ENCODE results near the gene SMYD3.
A peak's percentile ranks its signal among the peaks of the same experiment; 100 is the strongest.
"Not testable (repeated sequence)": the region's sequence is repeated elsewhere in the genome, so short reads cannot be mapped to it uniquely, and the experiment has no call there.

The SMYD3 gene

GRCh38 chr1:245751726-245752470 lies 755.2 kb downstream of the SMYD3 start:
- in situ Hi-C loops (cut with MboI; ENCODE audit: low pct_unique_long_range_greater_than_20kb, low sequenced_read_pairs), result no loop called here
- no peak for DNase-seq

DNA sequence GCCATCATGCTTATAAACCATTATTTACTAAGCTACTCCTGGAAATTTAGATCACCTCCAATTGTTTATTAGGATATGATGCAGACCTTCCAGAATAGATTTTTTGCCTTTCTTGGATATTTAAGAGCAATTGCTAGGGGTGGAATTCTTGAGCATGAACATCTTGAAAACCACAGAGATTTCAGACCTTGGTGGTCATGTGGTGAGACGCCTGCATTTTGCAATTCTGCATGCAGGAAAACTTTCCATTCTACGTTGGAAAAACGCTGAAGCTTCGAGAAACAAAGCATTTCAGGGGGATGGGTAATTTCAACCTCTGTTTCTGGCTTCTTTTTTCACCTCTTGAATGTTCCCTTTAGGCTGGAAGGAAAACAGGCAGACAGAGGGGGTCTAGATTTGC lies 756.0 kb downstream of the SMYD3 start:
- in situ Hi-C loops (cut with MboI; ENCODE audit: low pct_unique_long_range_greater_than_20kb, low sequenced_read_pairs), result no loop called here
- no peak for DNase-seq

DNA sequence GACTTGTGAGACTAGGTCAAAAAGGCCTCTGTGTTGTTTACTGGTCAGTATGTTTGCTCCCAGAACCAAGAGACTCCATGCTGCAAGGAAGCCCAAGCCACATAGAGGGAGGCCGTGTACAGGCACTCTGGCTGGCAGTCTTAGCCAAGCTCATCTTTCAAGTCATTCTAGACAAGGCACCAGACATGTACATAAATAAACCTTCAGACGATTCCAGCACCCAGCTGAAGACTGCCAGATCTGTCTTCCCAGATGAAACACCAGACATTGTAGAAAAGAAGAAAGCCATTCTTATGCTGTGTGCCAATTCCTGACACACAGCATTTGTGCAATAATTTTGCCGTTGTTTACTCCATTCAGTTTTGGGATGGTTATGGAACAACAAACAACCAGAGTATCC lies 756.8 kb downstream of the SMYD3 start:
- no peak for DNase-seq
- in situ Hi-C loops (cut with MboI; ENCODE audit: low pct_unique_long_range_greater_than_20kb, low sequenced_read_pairs), result no loop called here

- in situ Hi-C loops (cut with MboI; ENCODE audit: low pct_unique_long_range_greater_than_20kb, low sequenced_read_pairs), result no loop called here
Measured at GRCh38 chr1:245749053-245749452, 758.0 kb downstream of the SMYD3 start.

DNA sequence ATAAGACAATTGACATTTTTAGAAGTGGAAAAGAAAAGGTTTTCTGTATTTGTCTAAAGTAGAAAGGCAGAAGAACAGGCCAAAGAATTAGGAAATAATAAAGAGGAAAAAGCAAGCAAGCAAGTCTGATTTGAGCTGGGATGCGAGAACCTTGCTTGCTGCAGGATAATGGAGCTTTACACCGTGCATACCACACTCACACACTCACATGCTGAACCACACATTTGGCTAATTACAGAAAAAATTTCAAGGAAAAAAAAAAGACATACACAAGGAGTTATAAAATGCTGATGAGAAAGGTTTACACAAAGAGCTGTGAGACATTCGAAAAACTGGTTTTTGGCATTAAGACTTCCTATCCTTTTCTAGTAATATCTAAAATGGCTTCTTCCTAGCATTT lies 758.4 kb downstream of the SMYD3 start:
- in situ Hi-C loops (cut with MboI; ENCODE audit: low pct_unique_long_range_greater_than_20kb, low sequenced_read_pairs), result no loop called here
- DNase-seq, result no peak

More at GRCh38 chr1:245749053-245749452, 758.0 kb downstream of the SMYD3 start:
- DNase-seq, result no peak

GRCh38 chr1:245748240-245748639 lies 758.8 kb downstream of the SMYD3 start:
- no peak for DNase-seq
- in situ Hi-C loops (cut with MboI; ENCODE audit: low pct_unique_long_range_greater_than_20kb, low sequenced_read_pairs), result no loop called here

GRCh38 chr1:245742896-245743295 lies 764.2 kb downstream of the SMYD3 start:
- in situ Hi-C loops (cut with MboI; ENCODE audit: low pct_unique_long_range_greater_than_20kb, low sequenced_read_pairs), result no loop called here
- no peak for DNase-seq

DNA sequence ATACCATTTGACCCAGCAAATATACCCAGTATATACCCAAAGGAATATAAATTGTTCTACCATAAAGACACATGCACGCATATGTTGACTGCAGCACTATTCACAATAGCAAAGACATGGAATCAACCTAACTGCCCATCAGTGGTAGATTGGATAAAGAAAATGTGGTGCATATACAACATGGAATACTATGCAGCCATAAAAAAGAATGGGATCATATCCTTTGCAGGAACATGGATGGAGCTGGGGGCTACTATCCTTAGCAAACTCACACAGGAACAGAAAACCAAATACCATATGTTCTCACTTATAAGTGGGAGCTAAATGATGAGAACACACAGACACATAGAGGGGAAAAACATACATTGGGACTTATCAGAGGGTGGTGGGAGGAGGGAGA lies 766.7 kb downstream of the SMYD3 start:
- DNase-seq; in situ Hi-C loops (cut with MboI; ENCODE audit: low pct_unique_long_range_greater_than_20kb, low sequenced_read_pairs): not testable (repeated sequence)

GRCh38 chr1:245730801-245731200 lies 776.3 kb downstream of the SMYD3 start:
- in situ Hi-C loops (cut with MboI; ENCODE audit: low pct_unique_long_range_greater_than_20kb, low sequenced_read_pairs), result no loop called here
- no peak for DNase-seq

- DNase-seq, result not testable (repeated sequence)
Measured at GRCh38 chr1:245728035-245728434, 779.0 kb downstream of the SMYD3 start.

GRCh38 chr1:245721488-245721887 lies 785.6 kb downstream of the SMYD3 start:
- in situ Hi-C loops (cut with MboI; ENCODE audit: low pct_unique_long_range_greater_than_20kb, low sequenced_read_pairs), result no loop called here
- no peak for DNase-seq

More at GRCh38 chr1:245728035-245728434, 779.0 kb downstream of the SMYD3 start:
- in situ Hi-C loops (cut with MboI; ENCODE audit: low pct_unique_long_range_greater_than_20kb, low sequenced_read_pairs), result not testable (repeated sequence)

DNA sequence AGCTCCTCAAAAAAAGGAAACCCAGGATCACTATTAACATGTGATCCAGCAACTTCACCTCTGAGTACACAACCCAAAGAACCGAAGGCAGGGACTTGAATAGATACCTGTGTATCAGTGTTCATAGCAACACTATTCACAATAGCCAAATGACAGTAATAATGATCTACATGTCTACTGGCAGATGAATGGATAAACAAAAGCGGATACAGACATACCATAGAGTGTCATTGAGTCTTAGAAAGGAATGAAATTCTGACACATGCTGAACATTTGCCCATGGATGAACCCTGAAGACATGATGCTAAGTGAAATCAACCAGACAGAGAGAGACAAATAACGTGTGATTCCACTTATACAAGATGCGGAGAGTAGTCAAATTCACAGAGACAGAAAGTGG lies 788.1 kb downstream of the SMYD3 start:
- no peak for DNase-seq
- in situ Hi-C loops (cut with MboI; ENCODE audit: low pct_unique_long_range_greater_than_20kb, low sequenced_read_pairs), result no loop called here

DNA sequence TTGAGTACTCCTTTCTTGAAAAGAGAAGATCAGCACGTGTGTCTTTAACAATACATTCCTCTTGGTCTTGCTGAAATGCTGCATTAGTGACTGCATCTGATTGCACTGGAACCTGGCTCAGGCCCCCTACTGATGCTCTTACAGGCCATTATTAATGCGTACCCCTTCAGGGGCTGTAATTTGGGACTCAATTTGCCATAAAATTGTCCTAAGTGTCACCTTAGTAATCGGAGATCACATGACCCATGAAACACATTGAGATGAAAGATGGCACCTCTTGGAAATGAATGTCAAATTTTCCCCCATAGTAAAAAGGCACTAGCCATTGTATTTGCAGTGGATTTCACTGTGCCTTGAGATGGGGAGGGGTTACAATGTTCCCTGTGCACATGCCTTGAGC lies 789.0 kb downstream of the SMYD3 start:
- no peak for DNase-seq
- in situ Hi-C loops (cut with MboI; ENCODE audit: low pct_unique_long_range_greater_than_20kb, low sequenced_read_pairs), result no loop called here

DNA sequence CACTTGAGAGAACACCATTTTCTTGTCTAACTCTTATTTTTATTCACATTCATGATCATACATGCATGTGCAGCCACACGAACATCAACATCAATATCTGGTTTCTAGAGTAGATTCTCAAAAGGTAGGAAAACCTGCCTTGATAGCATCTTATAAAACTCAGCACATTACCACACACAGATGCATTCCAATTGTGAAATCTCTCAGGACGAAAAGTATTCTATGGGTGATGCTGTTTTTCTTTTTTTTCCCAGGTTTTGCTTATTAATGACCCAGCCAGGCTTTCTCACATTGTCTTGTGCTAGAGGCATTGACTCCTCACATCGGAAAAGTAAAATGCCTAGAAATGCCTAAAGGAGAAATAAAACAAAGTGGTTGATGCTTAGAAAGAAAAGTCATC lies 789.5 kb downstream of the SMYD3 start:
- in situ Hi-C loops (cut with MboI; ENCODE audit: low pct_unique_long_range_greater_than_20kb, low sequenced_read_pairs), result no loop called here
- no peak for DNase-seq

- no peak for DNase-seq
- in situ Hi-C loops (cut with MboI; ENCODE audit: low pct_unique_long_range_greater_than_20kb, low sequenced_read_pairs), result no loop called here
Measured at GRCh38 chr1:245716561-245716960, 790.5 kb downstream of the SMYD3 start.

DNA sequence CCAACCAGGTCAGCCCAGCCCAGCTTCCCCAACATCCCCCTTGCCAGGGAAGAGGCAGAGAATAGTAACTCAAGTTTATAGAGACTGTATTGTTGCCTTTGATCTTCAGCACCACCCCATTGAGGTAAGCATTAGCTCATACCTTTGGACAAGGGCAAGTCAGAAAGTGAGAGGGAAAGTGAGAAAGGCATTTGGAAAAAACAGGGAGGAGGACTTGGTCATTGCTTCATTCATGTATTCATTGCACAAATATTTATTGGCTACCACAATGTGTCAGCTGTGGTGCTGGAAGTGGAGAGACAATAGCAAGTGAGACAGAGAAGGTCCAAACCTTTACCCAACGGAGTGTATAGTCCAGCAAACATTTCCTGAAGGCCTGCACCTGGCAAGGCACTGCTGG lies 791.1 kb downstream of the SMYD3 start:
- in situ Hi-C loops (cut with MboI; ENCODE audit: low pct_unique_long_range_greater_than_20kb, low sequenced_read_pairs), result no loop called here
- no peak for DNase-seq

- peak; percentile 66 for DNase-seq
- in situ Hi-C loops (cut with MboI; ENCODE audit: low pct_unique_long_range_greater_than_20kb, low sequenced_read_pairs), result no loop called here
Measured at GRCh38 chr1:245715291-245715701, 791.8 kb downstream of the SMYD3 start.

DNA sequence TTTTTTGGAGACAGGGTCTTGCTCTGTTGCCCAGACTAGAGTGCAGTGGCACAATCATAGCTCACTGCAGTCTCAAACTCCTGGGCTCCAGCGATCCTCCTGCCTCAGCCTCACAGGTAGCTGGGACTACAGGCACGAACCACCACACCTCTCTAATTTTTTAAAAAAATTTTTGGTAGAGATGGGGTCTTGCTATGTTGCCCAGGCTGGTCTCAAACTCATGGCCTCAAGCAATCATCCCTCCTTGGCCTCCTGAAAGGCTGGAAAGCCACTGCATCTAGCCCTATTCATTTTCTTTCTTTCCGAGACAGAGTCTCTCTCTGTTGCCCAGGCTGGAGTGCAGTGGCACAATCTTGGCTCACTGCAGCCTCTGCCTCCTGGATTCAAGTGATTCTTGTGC lies 793.1 kb downstream of the SMYD3 start:
- in situ Hi-C loops (cut with MboI; ENCODE audit: low pct_unique_long_range_greater_than_20kb, low sequenced_read_pairs); DNase-seq: not testable (repeated sequence)

- in situ Hi-C loops (cut with MboI; ENCODE audit: low pct_unique_long_range_greater_than_20kb, low sequenced_read_pairs), result no loop called here
- DNase-seq, result no peak
Measured at GRCh38 chr1:245710961-245711903, 795.8 kb downstream of the SMYD3 start.

DNA sequence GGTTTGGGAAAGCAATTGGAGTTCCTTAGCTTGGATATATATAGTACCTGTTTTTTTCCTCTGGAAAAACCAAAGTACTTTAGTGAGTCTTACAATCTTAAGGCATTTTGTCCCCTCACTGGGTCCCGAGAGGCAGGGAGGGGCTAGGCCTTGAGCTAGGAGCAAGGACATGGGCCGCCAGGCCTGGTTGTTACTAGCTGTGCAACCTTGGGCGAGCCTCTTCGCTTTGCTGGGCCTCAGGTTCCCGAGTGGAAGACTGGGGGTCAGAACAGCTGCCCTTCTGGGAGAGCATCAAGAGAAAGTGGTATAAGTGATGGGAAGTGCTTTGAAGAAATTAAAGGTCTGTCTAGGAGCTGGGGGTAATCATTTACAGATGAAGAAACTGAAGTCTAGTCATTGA lies 799.1 kb downstream of the SMYD3 start:
- in situ Hi-C loops (cut with MboI; ENCODE audit: low pct_unique_long_range_greater_than_20kb, low sequenced_read_pairs), result no loop called here
- DNase-seq, result no peak

Data from KBM-7 (cell line).